ENCODE data around the gene COTL1.

Gene COTL1

DNA sequence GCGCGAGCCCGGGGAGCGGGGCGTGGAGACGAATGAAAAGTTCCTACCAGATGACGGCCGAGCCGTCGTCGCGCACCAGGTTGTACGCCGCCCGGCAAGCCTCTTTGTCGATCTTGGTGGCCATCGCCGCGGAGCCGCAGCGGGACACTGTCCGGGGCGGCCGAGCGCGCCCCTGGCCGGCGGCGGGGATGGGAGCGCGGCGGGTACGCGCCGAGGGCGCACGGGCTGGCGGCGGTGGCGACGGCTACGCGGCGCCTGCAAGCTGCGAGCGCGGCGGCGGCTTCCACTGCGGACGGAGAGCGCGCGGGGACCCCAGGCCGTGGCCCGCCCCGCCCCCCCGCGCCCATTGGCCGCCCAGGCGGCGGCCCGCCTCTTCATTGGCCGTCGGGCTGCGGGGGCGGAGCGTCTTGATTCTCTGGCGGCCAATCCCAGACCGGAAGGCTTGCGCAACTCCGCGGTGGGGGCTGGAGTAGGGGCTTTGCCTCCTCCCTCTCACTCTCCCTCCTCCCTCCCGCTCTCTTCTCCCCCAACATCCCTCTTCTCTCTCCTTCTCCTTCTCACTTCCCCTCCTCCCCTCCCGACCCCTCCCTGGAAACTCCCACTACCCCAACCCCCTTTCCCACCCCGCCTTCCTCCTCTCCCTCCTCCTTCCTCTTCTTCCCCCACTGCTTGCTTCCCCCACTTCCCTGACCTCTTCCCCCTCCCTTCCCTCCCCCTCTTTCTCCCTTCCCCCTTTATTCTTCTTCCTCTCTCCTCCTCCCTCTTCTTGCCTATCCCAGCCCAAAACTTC lies at the start of gene COTL1:
Gene COTL1 (minus strand): TSS at position 288 of the 790 bp plus-strand sequence. CDS start 164 bp downstream, at position 124.
- intact Hi-C loops (cut with DNase I): no loop called here

DNA sequence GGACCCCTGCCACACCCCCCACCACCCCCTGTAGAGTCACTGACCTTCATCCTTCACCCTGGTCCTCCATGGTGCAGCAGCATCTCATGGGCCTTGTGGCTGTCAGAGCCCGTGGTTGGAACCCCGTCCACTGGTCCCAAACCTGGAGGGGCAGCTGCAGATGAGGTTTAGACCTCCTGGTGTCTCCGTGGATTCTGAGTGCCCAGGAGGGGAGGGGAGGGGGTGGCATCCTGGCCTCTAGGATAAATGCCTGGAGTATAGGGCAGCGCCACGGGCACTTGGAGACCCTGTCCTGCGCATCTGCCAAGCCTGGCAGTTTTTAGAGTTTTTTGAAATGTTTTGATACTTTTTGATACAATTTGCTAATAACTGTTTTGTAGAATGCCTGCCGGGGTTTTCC lies 48.0 kb upstream of the COTL1 start:
- intact Hi-C loops (cut with DNase I): no loop called here
- DNase-seq: peak in 1 of 10 donors; percentile 70

More for the DNA sequence above, at the start of gene COTL1:
- peak; percentile 88 to 99 (median 95) for DNase-seq

- intact Hi-C loops (cut with DNase I): no loop called here
- no peak for DNase-seq
Measured at GRCh38 chr16:84665359-84665758, 47.5 kb upstream of the COTL1 start.

- intact Hi-C loops (cut with DNase I): no loop called here
- peak in 1 of 10 donors; percentile 3 for DNase-seq
Measured at GRCh38 chr16:84663433-84664101, 45.7 kb upstream of the COTL1 start.

- intact Hi-C loops (cut with DNase I): no loop called here
- DNase-seq: peak in 1 of 10 donors; percentile 38
Measured at GRCh38 chr16:84662471-84662870, 44.6 kb upstream of the COTL1 start.

GRCh38 chr16:84661418-84662060 lies 43.7 kb upstream of the COTL1 start:
- DNase-seq: peak in 1 of 10 donors; percentile 59
- intact Hi-C loops (cut with DNase I): no loop called here

DNA sequence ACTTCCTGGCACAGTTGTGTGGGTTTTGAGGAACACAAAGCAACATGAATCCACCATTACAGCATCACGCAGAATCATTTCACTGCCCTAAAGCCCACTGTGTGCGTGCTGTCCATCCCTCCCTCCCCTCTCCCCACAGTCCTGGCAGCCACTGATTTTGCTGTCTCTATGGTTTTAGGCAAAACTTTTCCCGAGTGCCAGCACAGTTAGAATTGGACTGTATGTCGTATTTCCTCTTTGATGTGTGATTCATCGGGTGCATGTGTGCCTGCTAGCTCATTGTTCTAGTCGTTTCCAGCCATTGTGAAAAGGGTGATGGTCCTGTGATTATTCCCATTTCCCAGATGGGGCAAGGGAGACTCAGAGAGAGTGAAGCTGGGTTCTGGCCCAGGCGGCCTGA lies 43.1 kb upstream of the COTL1 start:
- intact Hi-C loops (cut with DNase I): no loop called here
- DNase-seq: peak in 1 of 10 donors; percentile 5

GRCh38 chr16:84659656-84660300 lies 41.9 kb upstream of the COTL1 start:
- intact Hi-C loops (cut with DNase I): no loop called here
- peak in 2 of 10 donors; percentile 62 to 76 for DNase-seq

- DNase-seq: peak in 2 of 10 donors; percentile 33 to 35
- intact Hi-C loops (cut with DNase I): no loop called here
Measured at GRCh38 chr16:84658690-84659089, 40.8 kb upstream of the COTL1 start.

GRCh38 chr16:84657229-84657837 lies 39.5 kb upstream of the COTL1 start:
- DNase-seq: peak in 1 of 10 donors; percentile 78
- intact Hi-C loops (cut with DNase I): no loop called here

DNA sequence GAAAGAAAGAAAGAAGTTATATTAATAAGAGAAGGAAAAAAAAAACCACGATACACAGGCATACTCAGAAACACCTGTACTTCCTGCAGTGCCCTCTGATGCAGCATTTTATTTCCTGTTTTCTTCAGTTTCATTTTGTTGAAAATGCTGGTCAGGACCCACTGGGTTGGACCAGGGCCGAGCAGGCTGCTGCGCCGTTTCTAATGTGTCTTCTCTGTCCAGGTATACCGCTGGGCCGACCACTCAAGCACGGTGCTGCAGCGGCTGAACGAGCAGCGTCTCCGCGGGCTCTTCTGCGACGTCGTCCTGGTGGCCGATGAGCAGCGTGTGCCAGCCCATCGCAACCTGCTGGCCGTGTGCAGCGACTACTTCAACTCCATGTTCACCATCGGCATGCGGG lies 38.8 kb upstream of the COTL1 start:
- intact Hi-C loops (cut with DNase I): no loop called here
- DNase-seq: peak in 1 of 10 donors; percentile 24

DNA sequence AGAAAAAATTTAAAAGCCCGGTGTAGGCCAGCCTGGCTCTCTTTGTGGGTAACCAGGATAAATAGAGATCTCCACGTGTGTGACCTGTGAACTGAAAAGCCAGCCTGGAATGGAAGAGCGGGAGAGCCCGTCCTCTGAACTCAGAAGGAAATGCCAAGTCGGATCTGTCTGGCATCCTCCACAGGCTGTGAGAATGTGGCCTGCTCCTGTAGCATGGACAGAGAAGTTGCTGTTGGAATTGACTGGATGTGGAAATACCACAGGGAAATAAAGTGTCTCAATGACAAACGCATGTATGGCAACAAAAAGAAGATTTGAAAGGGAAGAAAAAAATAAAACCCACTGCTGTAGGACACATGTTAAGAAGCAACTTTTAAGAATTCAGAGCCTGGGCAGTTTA lies 37.1 kb upstream of the COTL1 start:
- intact Hi-C loops (cut with DNase I): no loop called here
- DNase-seq: peak in 1 of 10 donors; percentile 18

DNA sequence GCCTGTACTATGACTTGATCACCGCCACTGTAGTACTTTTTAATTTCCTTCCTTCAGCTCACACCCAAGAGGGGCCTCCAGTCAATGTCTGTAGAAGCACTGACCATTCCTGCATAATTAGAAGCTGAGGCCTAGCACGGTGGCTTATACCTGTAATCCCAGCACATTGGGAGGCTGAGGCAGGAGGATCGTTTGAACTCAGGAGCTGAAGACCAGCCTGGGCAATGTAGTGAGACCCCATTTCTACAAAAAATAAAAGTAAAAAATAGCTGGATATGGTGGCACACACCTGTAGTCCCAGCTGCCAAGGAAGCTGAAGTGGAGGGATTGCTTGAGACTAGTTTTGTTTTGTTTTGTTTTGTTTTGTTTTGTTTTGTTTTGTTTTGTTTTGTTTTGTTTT lies 36.4 kb upstream of the COTL1 start:
- intact Hi-C loops (cut with DNase I): no loop called here
- no peak for DNase-seq

GRCh38 chr16:84652566-84652965 lies 34.7 kb upstream of the COTL1 start:
- peak in 1 of 10 donors; percentile 68 for DNase-seq
- intact Hi-C loops (cut with DNase I): no loop called here

DNA sequence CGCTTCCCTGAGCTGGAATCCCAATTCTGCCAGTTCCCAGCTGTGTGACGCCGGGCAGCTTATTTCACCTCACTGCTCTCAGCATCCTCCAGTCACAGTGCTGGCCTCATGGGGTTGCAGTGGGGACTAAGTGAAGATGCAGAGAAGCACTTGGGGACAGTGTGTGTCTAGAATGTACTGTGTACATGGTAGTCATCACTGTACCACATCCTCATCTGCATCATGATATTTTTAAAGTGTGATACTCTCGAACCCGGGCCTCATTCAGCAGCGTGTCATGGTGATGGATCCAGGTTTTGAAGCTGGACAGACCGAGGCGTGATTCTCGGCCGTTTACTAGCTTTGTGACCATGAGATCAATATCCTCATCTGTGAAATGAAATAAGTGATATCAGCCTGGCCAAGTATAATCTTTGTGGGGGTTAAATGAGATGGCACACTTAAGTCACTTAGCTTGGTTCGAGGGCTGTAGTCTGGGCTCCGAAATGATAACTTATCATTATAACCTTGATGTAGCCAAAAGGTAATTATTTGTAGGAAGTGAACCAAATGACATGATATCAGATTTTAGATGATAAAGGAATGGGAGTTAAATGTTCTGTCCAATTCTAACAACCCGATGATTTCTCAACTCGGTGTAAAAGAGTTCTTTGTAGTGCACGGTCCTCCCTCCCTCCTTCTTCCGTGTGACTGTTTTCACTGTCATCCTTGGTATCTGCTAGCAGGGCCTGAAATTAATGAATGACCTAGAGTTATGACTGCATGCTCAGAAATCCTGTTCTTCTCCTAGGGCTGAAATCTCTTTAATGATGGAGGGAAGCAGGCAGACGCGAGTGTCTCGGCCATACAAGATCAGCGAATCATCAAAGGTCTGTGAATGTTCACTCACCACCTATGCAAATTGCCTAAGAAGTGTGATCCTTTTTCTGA lies 32.4 kb upstream of the COTL1 start:
- DNase-seq: no peak

DNA sequence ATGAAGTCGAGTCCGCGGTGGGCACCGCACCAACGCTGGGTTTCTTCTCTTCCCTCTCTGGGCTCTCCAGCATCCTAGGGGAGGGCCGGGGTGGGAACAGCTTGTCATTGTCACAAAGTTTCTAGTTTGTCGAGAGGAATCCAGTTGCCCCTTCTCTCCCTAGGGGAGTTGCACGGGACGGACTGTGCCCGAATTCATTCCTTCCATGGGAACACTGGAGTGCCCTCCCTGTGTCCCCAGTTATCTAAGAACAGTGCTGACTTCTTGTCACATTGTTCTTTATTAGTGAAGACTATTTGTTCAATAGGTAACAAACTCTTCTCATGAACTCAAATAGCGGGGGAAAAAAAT lies 31.6 kb upstream of the COTL1 start:
- intact Hi-C loops (cut with DNase I): no loop called here
- peak in 1 of 10 donors; percentile 18 for DNase-seq

More for the DNA sequence above, 32.4 kb upstream of the COTL1 start:
- intact Hi-C loops (cut with DNase I): no loop called here

DNA sequence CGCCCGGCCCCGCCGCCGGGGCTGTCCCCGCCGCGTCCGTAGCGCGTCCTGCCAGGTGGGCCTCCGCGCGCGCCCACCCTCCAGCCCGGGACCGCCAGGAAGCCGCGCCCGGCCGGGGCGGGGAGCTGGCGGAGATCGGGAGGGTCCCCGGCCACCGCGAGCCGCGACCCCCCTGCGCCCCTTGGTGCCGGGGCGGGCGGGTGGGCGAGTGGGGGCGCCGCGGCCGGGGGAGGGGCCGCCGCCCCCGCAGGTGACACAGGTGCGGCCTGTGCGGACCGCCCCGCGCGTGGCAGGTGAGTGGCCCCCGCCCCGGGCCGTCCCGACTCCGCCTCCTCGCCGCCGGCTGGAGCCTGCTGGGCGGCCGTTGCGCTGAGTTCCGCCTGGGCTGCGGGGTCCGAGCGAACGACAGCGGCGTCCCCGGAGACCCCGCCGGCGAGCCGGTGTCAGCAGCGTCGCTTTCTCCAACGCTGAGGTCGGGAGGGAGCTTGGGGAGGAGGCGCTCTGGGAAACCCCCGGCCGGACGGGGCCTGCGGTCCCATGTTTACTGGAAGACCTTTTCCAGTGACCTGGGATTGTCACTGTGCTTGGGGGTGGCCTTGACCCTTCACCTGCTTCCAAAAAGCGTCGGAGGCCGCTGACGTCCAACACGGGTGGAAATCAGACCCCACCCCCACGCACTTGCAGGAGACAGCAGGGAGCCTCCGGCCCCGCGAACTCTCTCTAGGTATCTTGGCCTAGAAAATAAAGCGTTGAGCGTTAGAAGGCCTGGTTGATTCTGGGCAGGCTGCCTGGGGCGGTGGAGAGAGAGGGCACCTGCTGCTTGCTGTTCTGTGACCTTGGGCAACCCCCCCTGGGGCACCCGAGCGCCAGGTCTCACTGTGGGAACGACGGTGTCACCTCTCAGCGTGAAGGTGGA lies 31.0 kb upstream of the COTL1 start:
- DNase-seq: peak in 2 of 10 donors; percentile 25 to 79
- intact Hi-C loops (cut with DNase I): no loop called here

Measured in posterior cingulate gyrus (tissue), 11 donors.